Thoracic aorta (tissue), 2 donors: ENCODE data around the gene ARHGAP5. TPM values are rescaled to one million over a fixed set of nuclear protein-coding genes. Genes with fewer than 3 reads are reported as not detected.
A peak's percentile ranks its signal among the peaks of the same experiment; 100 is the strongest.

Source experiments
- ATAC-seq: fragments of 150-250 bp; one replicate; pipeline ENCODE4 v1.8.0; 2017; ENCODE audit warnings: low read depth; ENCODE audit not compliant: insufficient number of reproducible peaks, low FRiP score
- DNase-seq: peaks from one replicate; pipeline ENCODE4 v3.0.0-alpha.2; 2020; ENCODE audit warnings: low spot score
- H3K27ac ChIP-seq, 2 donors: fragments of 200-600 bp; sonication (generic); 1 replicate in 1 of 2; 2 replicates in 1 of 2; pipeline ENCODE4 v1.5.1; 2016; ENCODE audit warnings: mild to moderate bottlenecking in 2 of 2, moderate library complexity in 2 of 2
- H3K27me3 ChIP-seq: fragments of 200-600 bp; sonication (generic); replicated peaks from 2 replicates; pipeline ENCODE4 v1.6.0; 2016; ENCODE audit warnings: mild to moderate bottlenecking; ENCODE audit not compliant: insufficient read depth
- H3K36me3 ChIP-seq: fragments of 200-600 bp; sonication (generic); one replicate; pipeline ENCODE4 v1.5.1; 2016
- H3K4me1 ChIP-seq, 2 donors: fragments of 200-600 bp; sonication (generic); 1 replicate in 1 of 2; 2 replicates in 1 of 2; pipeline versions ENCODE4 v1.5.1 to v1.6.0; 2016; ENCODE audit warnings: low read depth in 2 of 2, mild to moderate bottlenecking in 1 of 2; ENCODE audit not compliant: control insufficient read depth in 1 of 2
- H3K4me3 ChIP-seq: fragments of 200-600 bp; sonication (generic); 2 replicates; pipeline ENCODE4 v1.5.1; 2016; ENCODE audit warnings: mild to moderate bottlenecking
- H3K9me3 ChIP-seq: fragments of 200-600 bp; sonication (generic); 2 replicates; pipeline ENCODE4 v1.5.1; 2016
- CTCF ChIP-seq: fragments of 200-600 bp; sonication (generic); IDR thresholded peaks from one replicate; pipeline ENCODE4 v1.5.1; 2019; ENCODE audit warnings: antibody characterized with exemption
- total RNA-seq, 2 donors: library from RNA; depleted of rRNA; stranded (reverse); fragments of >200 nt; gene quantifications; one replicate each; pipeline versions ENCODE4 v1.1.0 to v1.2.3, GENCODE V29; 2016

The ARHGAP5 gene
- total RNA-seq, 2 donors from 2014 or later = 77.7 to 93.3 TPM

GRCh38 chr14:32201193-32201815, 124.2 kb downstream of the ARHGAP5 start:
- ATAC-seq (peak; percentile 47), DNase-seq (peak; percentile 32)
- H3K27ac ChIP-seq = peak overlapping the region; percentile 60 to 70
- H3K36me3 ChIP-seq = no peaks in the 10 kb centered on the region
- H3K4me3 ChIP-seq = peak overlapping the region; percentile 82
- TF ChIP-seq CTCF = no peak
- H3K9me3 ChIP-seq = no peaks in the 10 kb centered on the region
- peaks cover 0 to 4% of the 10 kb centered on the region in 2 donors for H3K4me1 ChIP-seq
- H3K27me3 ChIP-seq = no peaks in the 10 kb centered on the region

- DNase-seq = no peak
- ATAC-seq = peak; percentile 13
- Histone ChIP-seq H3K4me1 (peaks cover 0 to 4% of the 10 kb centered on the region in 2 donors), H3K27ac (peak within 1 kb of the TSS; percentile 60 to 70), H3K36me3 (no peaks in the 10 kb centered on the region), H3K4me3 (peak within 1 kb of the TSS; percentile 82), H3K27me3 (no peaks in the 10 kb centered on the region), H3K9me3 (no peaks in the 10 kb centered on the region)
- no peak for TF ChIP-seq CTCF
Observed at GRCh38 chr14:32201816-32202490, 124.8 kb downstream of the ARHGAP5 start, which contains the start of gene RNU6-7. TSS of gene RNU6-7 (plus strand) at chr14:32202045.

- ATAC-seq (no peak), DNase-seq (no peak)
- Histone ChIP-seq H3K27ac (peak overlapping the region; percentile 60 to 70), H3K27me3 (no peaks in the 10 kb centered on the region), H3K9me3 (no peaks in the 10 kb centered on the region), H3K4me3 (peak overlapping the region; percentile 82), H3K36me3 (no peaks in the 10 kb centered on the region), H3K4me1 (peaks cover 0 to 4% of the 10 kb centered on the region in 2 donors)
- TF ChIP-seq CTCF = no peak
Observed at GRCh38 chr14:32202491-32202997, 125.4 kb downstream of the ARHGAP5 start.

DNA sequence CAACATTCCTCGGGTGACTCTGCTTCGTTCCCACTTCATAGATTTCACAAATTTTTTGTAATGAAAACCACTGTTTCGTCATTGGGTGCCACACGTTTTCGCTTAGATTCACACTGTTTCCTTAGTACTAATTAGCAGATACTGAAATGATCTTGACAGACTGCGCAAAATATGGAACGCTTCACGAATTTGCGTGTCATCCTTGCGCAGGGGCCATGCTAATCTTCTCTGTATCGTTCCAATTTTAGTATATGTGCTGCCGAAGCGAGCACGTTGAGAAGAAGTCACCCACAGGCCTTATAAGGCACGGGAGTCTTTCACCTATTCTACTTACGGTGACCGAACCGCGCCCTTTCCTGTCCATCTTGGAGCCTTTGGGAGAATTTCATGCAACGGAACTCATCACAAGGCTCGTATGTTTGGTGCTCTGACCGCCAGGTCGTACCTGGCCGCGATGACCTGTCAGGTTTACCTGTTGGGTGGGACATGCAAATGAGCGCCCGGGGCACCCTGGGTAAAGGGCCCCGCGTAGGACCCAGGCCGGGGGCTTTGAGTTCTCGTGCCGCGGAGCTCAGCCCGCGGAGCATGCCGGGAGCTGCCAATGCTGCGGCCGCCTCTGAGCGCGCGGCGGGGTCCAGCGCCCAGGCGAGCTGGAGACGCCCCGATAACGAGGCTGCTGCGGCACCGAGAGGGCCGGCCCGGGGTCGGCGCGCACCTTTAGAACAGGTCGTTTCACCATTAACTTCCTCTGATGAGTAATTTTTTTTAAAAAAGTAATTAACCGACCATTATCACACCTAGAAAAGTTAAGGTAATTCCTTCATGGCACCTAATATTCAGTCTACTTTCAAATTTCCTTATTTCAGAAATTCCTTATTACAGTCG, 126.1 kb downstream of the ARHGAP5 start, which contains the start of gene RNU6-8:
TSS of gene RNU6-8 (minus strand) at position 272 of the 885 bp plus-strand sequence.
- no peaks in the 10 kb centered on the region for H3K27me3 ChIP-seq
- peak within 1 kb of the TSS; percentile 82 for H3K4me3 ChIP-seq
- no peaks in the 10 kb centered on the region for H3K36me3 ChIP-seq
- TF ChIP-seq CTCF = no peak
- H3K27ac ChIP-seq = peak within 1 kb of the TSS; percentile 60 to 70
- peaks cover 0 to 4% of the 10 kb centered on the region in 2 donors for H3K4me1 ChIP-seq
- peak; percentile 9 for DNase-seq
- ATAC-seq = peak; percentile 56
- H3K9me3 ChIP-seq = no peaks in the 10 kb centered on the region
